ENCODE data around the gene ZNF211.

Gene ZNF211

GRCh38 chr19:57632987-57633831, at the start of gene ZNF211:
TSS of gene ZNF211 (plus strand) at chr19:57633168. CDS start at chr19:57633347, 179 bp downstream.
- DNase-seq: peak; percentile 95

GRCh38 chr19:57583521-57584416, 49.2 kb upstream of the ZNF211 start, which contains the start of gene ZIK1:
TSS of gene ZIK1 (plus strand) at chr19:57584145. CDS start at chr19:57584357, 212 bp downstream.
- peak; percentile 93 for DNase-seq

GRCh38 chr19:57587529-57587928, 45.4 kb upstream of the ZNF211 start:
- peak; percentile 85 for DNase-seq

- no peak for DNase-seq
Observed at GRCh38 chr19:57599377-57599760, 33.6 kb upstream of the ZNF211 start.

DNA sequence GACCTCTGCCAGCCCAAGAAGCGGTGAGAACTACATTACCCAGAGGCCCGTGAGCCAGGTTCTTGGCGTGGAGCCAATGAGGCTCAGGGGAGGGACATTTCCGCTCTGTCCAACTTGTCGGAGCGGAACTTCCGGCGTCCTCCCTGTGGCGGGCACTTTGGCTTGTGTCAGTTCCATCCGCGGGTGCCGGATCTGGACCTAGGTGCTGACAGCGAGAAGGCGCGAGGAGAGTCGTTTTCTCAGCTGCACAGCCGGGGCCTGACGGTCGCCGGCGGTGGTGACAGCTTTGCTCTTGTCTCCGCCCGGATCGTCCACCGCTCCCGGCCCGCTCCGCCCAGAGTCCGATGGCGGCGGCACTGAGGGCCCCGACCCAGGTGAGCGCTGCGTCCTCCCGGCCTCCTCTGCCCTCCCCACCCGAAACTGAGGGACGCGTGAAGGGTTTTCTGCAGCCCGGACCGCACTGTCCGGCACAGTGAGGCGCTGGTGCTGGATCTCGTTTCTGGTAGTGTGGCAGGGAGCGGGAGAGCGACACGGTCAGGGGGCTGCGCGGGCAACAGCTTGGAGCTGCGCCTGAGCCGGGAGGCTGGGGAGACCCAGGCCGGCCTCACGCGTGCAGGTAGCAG, 33.1 kb upstream of the ZNF211 start, which contains the start of gene ZNF530:
Gene ZNF530, plus strand, starts transcription at position 125 of the 623 bp plus-strand sequence. CDS start 4,461 bp downstream, outside the sequence.
- peak; percentile 93 for DNase-seq

DNA sequence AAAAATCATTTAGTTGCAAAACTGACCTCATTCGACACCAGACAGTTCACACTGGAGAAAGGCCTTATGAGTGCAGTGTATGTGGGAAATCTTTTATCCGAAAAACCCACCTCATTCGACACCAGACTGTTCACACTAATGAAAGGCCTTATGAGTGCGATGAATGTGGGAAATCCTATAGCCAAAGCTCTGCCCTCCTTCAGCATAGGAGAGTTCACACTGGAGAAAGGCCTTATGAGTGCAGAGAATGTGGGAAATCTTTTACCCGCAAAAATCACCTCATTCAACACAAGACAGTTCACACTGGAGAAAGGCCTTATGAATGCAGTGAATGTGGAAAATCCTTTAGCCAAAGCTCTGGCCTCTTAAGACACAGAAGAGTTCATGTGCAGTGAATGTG, 26.0 kb upstream of the ZNF211 start:
- no peak for DNase-seq

DNA sequence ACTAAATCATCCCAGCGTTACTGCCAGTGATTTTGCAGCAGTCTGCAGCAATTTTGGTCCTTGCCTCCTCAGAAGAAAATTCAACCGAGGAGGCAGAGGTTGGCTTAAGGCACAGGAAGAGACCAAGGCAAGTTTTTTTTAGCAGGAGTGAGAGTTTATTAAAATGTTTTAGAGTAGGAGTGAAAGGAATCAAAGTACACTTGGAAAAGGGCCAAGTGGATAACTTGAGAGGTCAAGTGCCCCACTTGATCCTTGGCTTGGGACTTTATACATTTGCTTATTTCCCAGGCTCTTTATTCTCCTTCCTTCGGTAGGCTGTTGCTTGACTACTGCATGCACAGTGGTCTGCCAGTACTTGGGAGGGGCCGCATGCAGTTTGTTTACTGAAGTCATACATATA, 21.9 kb upstream of the ZNF211 start:
- no peak for DNase-seq

DNA sequence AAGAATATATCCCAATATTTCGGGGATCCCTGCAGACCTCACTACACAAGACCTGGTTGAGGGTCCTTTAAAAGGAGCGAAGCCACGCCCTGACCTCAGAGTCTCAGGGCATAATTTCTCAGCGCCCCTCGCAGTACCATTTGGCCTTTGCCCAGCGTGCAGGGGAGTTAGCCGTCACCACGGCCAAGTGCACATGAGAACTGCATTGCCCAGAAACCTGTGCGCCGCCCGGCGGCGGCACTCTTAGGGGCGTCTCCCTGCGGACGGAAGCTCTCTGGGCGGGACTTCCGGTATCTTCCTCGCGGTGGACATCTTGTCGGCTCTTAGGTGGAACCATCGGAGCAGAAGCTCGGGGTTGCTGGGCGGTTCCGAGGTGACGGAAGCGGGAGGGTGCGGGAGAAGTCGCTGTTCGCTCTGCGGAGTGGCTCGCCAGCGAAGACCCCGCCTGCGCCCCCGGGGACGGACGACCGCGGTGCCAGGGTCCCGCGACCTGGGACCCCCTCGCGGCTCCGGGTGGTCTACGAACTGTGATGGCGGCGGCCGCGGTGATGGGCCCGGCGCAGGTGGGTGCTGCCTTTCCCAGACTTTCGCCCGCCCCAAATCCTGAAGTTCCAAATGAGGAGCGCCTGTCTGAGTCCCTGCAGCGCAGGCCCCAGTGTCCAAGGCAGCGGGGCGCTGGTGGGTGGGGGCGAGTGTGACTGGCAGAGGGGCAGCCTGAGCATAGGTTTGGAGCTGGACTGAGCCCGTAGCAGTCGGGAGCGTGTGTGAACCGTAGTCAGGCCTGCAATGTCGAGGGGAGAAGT, 18.8 kb upstream of the ZNF211 start, which contains the start of gene ZNF134:
Gene ZNF134, plus strand, starts transcription at position 302 of the 803 bp plus-strand sequence. CDS start 5,227 bp downstream, outside the sequence.
- DNase-seq: peak; percentile 90

DNA sequence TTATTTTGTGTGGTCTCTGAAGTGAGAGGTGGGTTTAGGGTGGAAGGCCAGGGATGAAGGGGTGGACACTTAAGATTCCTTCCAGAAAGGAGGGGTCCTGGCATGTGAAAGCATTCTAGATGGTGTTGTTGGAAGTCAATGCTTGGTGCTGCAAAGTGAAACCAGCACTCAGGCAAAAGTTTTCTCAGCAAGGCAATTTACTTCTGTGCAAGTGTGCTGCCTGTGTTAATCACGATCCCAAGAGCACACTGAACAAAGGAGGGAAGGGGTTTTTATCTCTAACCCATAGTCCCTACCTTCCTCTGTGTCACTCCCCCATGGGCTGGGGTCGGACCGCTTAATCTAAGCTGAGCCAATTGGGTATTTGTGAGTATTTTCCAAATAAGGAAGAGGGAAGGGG, 17.6 kb upstream of the ZNF211 start:
- DNase-seq: peak; percentile 10

DNA sequence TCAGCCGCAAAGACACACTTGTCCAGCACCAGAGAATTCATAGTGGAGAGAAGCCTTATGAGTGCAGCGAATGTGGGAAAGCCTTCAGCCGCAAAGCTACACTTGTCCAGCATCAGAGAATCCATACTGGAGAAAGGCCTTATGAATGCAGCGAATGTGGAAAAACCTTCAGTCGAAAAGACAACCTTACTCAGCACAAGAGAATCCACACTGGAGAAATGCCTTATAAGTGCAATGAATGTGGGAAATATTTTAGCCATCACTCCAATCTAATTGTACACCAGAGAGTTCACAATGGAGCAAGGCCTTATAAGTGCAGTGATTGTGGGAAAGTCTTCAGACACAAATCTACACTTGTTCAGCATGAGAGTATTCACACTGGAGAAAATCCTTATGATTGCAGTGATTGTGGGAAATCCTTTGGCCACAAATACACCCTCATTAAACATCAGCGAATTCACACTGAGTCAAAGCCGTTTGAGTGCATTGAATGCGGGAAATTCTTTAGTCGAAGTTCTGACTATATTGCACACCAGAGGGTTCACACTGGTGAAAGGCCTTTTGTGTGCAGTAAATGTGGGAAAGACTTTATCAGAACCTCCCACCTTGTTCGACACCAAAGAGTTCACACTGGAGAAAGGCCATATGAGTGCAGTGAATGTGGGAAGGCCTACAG, 12.2 kb upstream of the ZNF211 start:
- no peak for DNase-seq

- no peak for DNase-seq
Observed at GRCh38 chr19:57623091-57623490, 9.9 kb upstream of the ZNF211 start.

DNA sequence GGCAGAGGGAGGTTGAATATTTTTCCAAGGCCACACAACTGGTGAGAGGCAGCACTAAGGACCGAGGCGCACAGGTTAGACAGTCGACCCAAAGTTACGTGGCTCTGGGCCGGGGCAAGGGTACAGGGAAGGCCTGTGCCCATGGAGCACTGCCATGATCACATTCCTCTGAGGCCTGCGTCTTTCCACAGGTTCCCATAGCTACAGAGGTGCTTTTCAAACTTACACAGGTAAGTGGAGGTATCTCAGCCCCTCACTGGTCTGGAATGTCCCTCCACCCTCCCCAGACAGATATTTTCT, 814 bp downstream of the ZNF211 start:
- DNase-seq: no peak

- DNase-seq: no peak
Observed at GRCh38 chr19:57637379-57637778, 4.4 kb downstream of the ZNF211 start.

- DNase-seq: no peak
Observed at GRCh38 chr19:57641715-57642234, 8.8 kb downstream of the ZNF211 start.

DNA sequence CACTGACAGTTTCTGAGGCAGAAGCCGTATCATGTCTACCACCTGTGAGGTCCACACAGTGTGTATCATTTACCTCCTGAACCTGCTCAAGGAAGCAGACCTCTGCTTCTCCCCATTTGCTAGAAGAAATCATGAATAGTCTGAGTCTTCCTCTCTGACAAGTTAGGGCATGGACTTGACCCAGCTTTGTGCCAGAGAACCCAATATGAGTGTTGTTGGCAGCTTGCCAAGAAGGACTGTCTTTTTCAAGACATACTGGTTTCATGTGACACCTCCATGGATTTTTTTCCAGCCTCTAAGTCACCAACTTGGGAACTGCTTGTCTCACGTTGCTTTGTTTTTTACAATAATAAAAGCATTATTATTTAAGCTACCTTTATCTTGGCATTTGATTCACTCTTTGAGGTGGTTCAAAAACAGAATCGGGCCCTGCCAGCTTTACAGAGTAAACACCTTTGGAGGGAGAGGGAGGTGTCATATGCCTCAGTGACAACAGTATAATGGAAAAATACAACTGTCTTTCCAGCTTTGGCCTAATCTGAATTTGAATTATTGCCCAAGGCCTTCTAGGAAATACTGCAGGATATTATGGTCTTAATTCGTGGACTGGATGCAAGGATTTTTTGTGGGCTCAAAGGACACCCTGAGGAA, 9.6 kb downstream of the ZNF211 start:
- DNase-seq: no peak

DNA sequence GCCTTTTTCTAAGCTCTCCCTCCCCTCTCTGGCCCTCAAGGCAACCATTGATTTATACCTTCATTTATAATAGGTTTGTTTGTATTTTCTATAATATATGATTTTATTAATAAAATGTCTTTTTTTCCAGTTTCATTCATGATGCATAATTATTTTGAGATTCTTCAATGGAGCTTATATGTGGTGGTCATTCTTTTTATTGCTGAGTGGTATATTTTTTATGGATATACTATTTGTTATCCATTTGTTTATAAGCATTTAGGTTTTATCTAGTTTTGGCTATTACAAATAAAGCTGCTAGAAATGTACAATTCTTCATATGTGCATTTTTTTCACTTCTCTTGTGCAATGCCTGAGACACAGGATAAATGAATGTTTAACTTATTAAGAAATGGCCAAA, 10.8 kb downstream of the ZNF211 start:
- DNase-seq: no peak

DNA sequence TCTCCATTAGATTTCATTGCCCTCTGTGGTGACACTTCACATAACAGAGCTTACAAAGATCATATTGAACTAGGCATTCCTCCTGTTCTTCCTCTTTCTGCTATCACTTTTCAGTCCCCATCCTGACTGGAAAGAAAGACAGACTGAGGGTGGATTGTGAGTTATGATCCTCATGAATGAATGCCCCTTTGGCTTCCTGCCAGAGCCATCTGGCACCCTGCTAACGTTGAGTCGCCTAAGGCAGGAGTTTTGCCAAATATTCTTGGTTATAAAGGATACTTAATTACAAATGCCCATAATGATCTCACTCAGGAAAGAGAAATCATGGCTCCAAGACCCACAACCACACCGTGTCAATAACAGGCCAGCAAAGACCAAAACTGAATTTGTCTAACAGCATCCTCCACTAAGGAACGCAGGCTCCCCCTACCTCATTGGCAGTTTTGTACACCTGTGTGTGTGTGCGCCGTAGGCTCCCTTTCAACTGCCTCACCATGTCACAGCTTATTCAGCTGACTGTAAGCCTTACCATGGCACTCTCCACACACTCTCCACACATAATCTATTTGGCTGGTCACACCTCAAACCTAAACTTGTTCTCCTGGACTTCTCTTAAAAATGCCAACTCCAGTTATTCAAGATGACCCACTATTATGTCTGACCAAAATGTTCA, 15.5 kb downstream of the ZNF211 start:
- no peak for DNase-seq

DNA sequence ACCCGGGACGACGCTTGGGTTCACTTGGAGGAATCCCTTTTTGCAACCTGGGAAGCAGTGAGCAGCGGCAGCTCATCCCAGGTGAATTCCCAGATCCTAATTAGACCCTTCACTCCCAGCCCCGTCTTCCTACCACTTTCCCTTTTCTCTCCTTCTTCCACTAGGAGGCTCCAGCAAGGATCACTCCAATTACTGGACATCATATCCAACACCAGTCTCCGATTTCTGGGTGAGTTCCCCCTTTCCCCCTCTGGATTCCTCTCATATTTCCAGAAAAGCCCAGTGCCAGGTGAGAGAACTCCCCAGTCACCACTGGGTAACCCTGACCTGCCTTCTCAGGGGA, 18.7 kb downstream of the ZNF211 start:
- no peak for DNase-seq

- no peak for DNase-seq
Observed at GRCh38 chr19:57653689-57654088, 20.7 kb downstream of the ZNF211 start.

DNA sequence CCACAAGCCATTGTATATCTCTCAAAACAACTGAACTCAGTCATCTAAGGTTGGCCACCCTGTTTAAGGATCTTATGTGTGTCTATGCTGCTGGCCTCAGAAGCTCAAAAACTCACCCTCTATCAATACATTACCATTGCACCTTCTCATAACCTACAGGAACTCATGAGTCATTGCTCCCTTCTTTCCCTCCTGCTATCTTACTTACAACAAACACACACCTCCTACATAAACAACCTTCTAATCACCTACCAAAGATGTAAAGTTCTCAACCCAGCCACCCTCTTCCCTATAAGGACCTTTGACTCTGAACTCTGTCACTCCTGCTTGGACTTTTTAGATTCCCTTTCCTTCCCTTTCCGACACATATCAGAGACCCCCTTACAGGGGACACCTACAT, 22.5 kb downstream of the ZNF211 start:
- DNase-seq: no peak

Data from EL (cell line).